Measurements from ENCODE around the gene TOX2. TPM values are rescaled to one million over a fixed set of nuclear protein-coding genes. Genes with fewer than 3 reads are reported as not detected.

TOX2 gene
- total RNA-seq, 1 donor from 2014 or later = 5.0 TPM

DNA sequence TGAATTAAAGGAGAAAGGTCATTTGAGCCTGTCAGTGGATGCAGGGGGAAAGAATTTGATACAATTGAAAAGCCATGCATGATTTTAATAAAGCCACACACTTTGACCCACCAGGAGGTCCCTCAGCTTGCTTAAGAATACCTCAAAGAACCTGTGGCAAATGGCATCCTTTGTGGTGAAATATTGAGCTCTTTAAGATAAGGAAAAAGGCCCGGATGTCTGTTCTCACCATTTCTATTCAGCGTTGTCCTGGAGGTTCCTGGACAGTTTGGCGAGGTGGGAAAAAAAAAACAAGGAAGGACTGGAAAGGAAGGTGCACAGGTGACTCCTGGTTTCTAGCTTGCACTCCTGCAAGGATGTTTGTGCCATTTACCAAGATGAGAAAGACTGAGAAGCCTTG, 91.0 kb downstream of the TOX2 start:
- Mint-ChIP-seq H3K4me1 (ENCODE audit: unreplicated experiment) (no peaks in the 10 kb centered on the region), H3K27me3 (ENCODE audit: unreplicated experiment) (peaks cover 4% of the 10 kb centered on the region), H3K27ac (ENCODE audit: unreplicated experiment) (no peak overlapping the region), H3K9me3 (ENCODE audit: unreplicated experiment) (no peaks in the 10 kb centered on the region), H3K4me3 (ENCODE audit: unreplicated experiment) (no peak overlapping the region), H3K36me3 (ENCODE audit: low read depth, unreplicated experiment) (no peaks in the 10 kb centered on the region)
- DNase-seq (ENCODE audit: low spot score) = no peak
- TF ChIP-seq CTCF (IDR thresholded peaks at IDR 0.05; ENCODE audit: unreplicated experiment) = no peak

DNA sequence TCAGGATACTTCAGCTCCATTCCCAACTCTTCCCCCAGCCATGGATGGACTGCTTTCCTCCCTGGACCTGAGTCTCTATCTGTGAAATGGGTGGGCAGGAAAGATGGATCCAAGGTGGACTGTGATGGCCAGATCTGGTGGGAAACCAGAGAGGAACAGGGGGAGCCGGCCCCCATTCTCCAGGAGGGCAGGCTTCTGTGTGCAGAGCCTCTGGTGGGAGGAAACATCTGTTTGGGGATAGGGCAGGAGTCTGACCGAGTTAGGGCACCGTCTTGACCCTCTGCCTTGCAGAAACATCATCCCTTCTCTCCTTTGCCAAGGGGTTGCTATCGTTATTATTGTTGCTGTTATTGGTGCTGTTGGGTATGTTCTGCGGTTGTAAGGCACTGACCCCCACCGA, 91.5 kb downstream of the TOX2 start:
- no peak overlapping the region for H3K4me3 Mint-ChIP-seq (ENCODE audit: unreplicated experiment)
- no peaks in the 10 kb centered on the region for H3K9me3 Mint-ChIP-seq (ENCODE audit: unreplicated experiment)
- no peaks in the 10 kb centered on the region for H3K36me3 Mint-ChIP-seq (ENCODE audit: low read depth, unreplicated experiment)
- no peak for TF ChIP-seq CTCF (IDR thresholded peaks at IDR 0.05; ENCODE audit: unreplicated experiment)
- DNase-seq (ENCODE audit: low spot score) = no peak
- peaks cover 4% of the 10 kb centered on the region for H3K27me3 Mint-ChIP-seq (ENCODE audit: unreplicated experiment)
- H3K4me1 Mint-ChIP-seq (ENCODE audit: unreplicated experiment) = no peaks in the 10 kb centered on the region
- no peak overlapping the region for H3K27ac Mint-ChIP-seq (ENCODE audit: unreplicated experiment)

DNA sequence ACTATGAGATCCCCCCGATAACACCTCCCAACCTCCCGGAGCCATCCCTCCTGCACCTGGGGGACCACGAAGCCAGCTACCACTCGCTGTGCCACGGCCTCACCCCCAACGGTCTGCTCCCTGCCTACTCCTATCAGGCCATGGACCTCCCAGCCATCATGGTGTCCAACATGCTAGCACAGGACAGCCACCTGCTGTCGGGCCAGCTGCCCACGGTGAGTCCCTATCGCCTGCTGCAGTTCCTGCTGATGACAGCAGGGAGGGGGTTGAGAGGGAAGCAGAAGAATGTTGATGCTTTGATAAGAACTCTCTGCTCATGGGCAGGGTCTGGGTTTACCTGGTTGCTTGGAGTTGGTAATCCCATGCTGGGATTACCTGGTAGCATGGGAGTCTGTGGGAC, 91.9 kb downstream of the TOX2 start:
- DNase-seq (ENCODE audit: low spot score) = no peak
- no peak for TF ChIP-seq CTCF (IDR thresholded peaks at IDR 0.05; ENCODE audit: unreplicated experiment)
- Mint-ChIP-seq H3K27ac (ENCODE audit: unreplicated experiment) (no peak overlapping the region), H3K4me3 (ENCODE audit: unreplicated experiment) (no peak overlapping the region), H3K9me3 (ENCODE audit: unreplicated experiment) (no peaks in the 10 kb centered on the region), H3K36me3 (ENCODE audit: low read depth, unreplicated experiment) (no peaks in the 10 kb centered on the region), H3K27me3 (ENCODE audit: unreplicated experiment) (peaks cover 4% of the 10 kb centered on the region), H3K4me1 (ENCODE audit: unreplicated experiment) (no peaks in the 10 kb centered on the region)

DNA sequence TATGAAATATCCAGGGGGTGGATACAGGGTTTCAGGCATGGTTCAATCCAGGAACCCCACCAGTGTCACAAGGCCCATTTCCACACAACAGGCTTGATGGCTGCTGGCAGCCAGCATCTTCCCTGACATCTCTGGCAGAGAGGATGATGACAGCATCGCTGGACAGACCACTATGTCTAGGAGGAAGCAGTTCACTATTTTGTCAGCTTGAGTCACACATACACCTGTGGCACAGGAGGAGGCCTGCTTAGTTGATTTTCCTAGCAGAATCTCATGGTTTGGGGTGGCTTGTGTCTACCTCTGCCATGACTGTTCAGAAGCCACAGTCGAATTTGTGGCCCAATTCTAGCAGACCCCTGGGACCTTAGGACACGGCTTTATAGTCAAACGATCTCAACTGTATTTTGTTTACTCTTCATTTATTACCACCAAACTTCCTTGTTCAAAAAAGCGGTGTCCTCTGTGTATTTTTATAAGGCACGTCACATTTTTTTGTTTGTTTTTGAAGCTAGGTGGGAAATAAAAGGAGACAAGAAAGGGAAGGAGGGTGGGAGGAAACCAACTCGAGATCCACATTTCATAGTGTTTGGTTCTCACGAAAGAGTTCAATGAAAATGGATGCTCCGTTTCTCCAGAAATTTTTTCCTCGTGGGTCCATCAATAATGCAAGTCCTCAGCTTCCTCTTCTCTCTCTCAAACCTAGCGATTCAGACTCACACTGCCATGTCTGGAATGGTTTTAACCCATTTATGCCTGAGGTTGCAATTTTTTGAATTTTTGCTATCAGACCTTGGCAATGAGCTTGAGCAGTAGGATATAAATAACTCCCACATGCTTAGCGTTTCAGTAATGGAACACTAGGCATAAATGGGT, 94.4 kb downstream of the TOX2 start:
- H3K4me1 Mint-ChIP-seq (ENCODE audit: unreplicated experiment) = no peaks in the 10 kb centered on the region
- H3K9me3 Mint-ChIP-seq (ENCODE audit: unreplicated experiment) = no peaks in the 10 kb centered on the region
- no peak for TF ChIP-seq CTCF (IDR thresholded peaks at IDR 0.05; ENCODE audit: unreplicated experiment)
- H3K27me3 Mint-ChIP-seq (ENCODE audit: unreplicated experiment) = peaks cover 4% of the 10 kb centered on the region
- H3K27ac Mint-ChIP-seq (ENCODE audit: unreplicated experiment) = no peak overlapping the region
- no peaks in the 10 kb centered on the region for H3K36me3 Mint-ChIP-seq (ENCODE audit: low read depth, unreplicated experiment)
- no peak for DNase-seq (ENCODE audit: low spot score)
- no peak overlapping the region for H3K4me3 Mint-ChIP-seq (ENCODE audit: unreplicated experiment)

- no peak overlapping the region for H3K4me3 Mint-ChIP-seq (ENCODE audit: unreplicated experiment)
- H3K27ac Mint-ChIP-seq (ENCODE audit: unreplicated experiment) = no peak overlapping the region
- no peak for DNase-seq (ENCODE audit: low spot score)
- H3K9me3 Mint-ChIP-seq (ENCODE audit: unreplicated experiment) = no peaks in the 10 kb centered on the region
- no peaks in the 10 kb centered on the region for H3K36me3 Mint-ChIP-seq (ENCODE audit: low read depth, unreplicated experiment)
- H3K27me3 Mint-ChIP-seq (ENCODE audit: unreplicated experiment) = peaks cover 4% of the 10 kb centered on the region
- TF ChIP-seq CTCF (IDR thresholded peaks at IDR 0.05; ENCODE audit: unreplicated experiment) = no peak
- no peaks in the 10 kb centered on the region for H3K4me1 Mint-ChIP-seq (ENCODE audit: unreplicated experiment)
Measured at GRCh38 chr20:44009679-44009992, 95.0 kb downstream of the TOX2 start.

All from endothelial cell (in vitro differentiated cells).